IMR-90 (cell line): ENCODE results near the gene DNM2. TPM values are rescaled to one million over a fixed set of nuclear protein-coding genes. Genes with fewer than 3 reads are reported as not detected.

Experiments used
- ATAC-seq: fragments of 200-7000 bp; cut with Tn5 transposase; 2 replicates; pipeline ENCODE4 v1.9.1; 2020; ENCODE audit warnings: low read depth, mild to moderate bottlenecking, moderate library complexity
- BruUV-seq: library from RNA; stranded (reverse); fragments of 400-500 nt; replicated peaks from 2 replicates; lab custom pipeline; 2021; lab: Mats Ljungman, UMichigan
- CTCF ChIA-PET: fragments of 300-600 bp; formaldehyde crosslinking; extraction: SDS; loops from one replicate; lab custom pipeline; 2021; ENCODE audit warnings: antibody characterized with exemption; lab: Yijun Ruan, JAX
- POLR2A ChIA-PET: fragments of 300-600 bp; sonication (Branson Sonifier 250); formaldehyde crosslinking; loops from one replicate; lab custom pipeline; 2022; ENCODE audit warnings: antibody characterized with exemption; ENCODE audit not compliant: unreplicated experiment; lab: Charles Lee
- DNase-seq: peaks from one replicate; pipeline ENCODE4 v3.0.0; 2013
- H2AFZ ChIP-seq: replicated peaks from 2 replicates; pipeline ENCODE3; 2013; ENCODE audit warnings: low read length, mild to moderate bottlenecking; ENCODE audit not compliant: poor library complexity
- H2AK5ac ChIP-seq: 2 replicates; pipeline ENCODE4 v1.6.1; 2013; ENCODE audit warnings: low read depth, low read length, inconsistent platforms
- H2AK9ac ChIP-seq: replicated peaks from 2 replicates; pipeline ENCODE3; 2013; ENCODE audit warnings: mild to moderate bottlenecking, low read depth, low read length, moderate library complexity; ENCODE audit not compliant: poor library complexity
- H2BK120ac ChIP-seq: 2 replicates; pipeline ENCODE4 v1.6.1; 2013; ENCODE audit warnings: low read depth, low read length, inconsistent platforms
- H2BK15ac ChIP-seq: 3 replicates; pipeline ENCODE4 v1.6.1; 2013; ENCODE audit warnings: low read depth, low read length, inconsistent platforms
- H2BK20ac ChIP-seq: 2 replicates; pipeline ENCODE4 v1.6.1; 2013; ENCODE audit warnings: low read depth, mild to moderate bottlenecking, inconsistent platforms, low read length, moderate library complexity
- H2BK5ac ChIP-seq: 2 replicates; pipeline ENCODE4 v1.6.1; 2013; ENCODE audit warnings: mild to moderate bottlenecking, low read depth, low read length, inconsistent platforms; ENCODE audit not compliant: poor library complexity, severe bottlenecking
- H3K14ac ChIP-seq: replicated peaks from 2 replicates; pipeline ENCODE4 v1.6.1; 2013; ENCODE audit warnings: low read depth, low read length, inconsistent platforms
- H3K18ac ChIP-seq: 2 replicates; pipeline ENCODE4 v1.6.1; 2013; ENCODE audit warnings: low read depth, low read length, control low read depth
- H3K23ac ChIP-seq: 2 replicates; pipeline ENCODE4 v1.6.1; 2013; ENCODE audit warnings: low read depth, low read length, inconsistent platforms
- H3K27ac ChIP-seq: 2 replicates; pipeline ENCODE4 v1.5.1; 2013; ENCODE audit warnings: mild to moderate bottlenecking, control low read depth, low read length; ENCODE audit not compliant: insufficient read depth
- H3K27me3 ChIP-seq: 2 replicates; pipeline ENCODE4 v1.6.1; 2013; ENCODE audit warnings: low read length; ENCODE audit not compliant: control insufficient read depth, insufficient read depth
- H3K36me3 ChIP-seq: 2 replicates; pipeline ENCODE4 v1.6.1; 2013; ENCODE audit warnings: low read length, mixed read lengths; ENCODE audit not compliant: control insufficient read depth, insufficient read depth
- H3K4ac ChIP-seq: 2 replicates; pipeline ENCODE4 v1.6.1; 2013; ENCODE audit warnings: low read depth, low read length, inconsistent platforms
- H3K4me1 ChIP-seq: 2 replicates; pipeline ENCODE4 v1.6.1; 2013; ENCODE audit warnings: low read length, mixed read lengths; ENCODE audit not compliant: control insufficient read depth, insufficient read depth
- H3K4me2 ChIP-seq: 2 replicates; pipeline ENCODE4 v1.6.1; 2013; ENCODE audit warnings: low read depth, mild to moderate bottlenecking, control low read depth, low read length, moderate library complexity
- H3K4me3 ChIP-seq: 2 replicates; pipeline ENCODE4 v1.5.1; 2013; ENCODE audit warnings: low read depth, mild to moderate bottlenecking, control low read depth, low read length, moderate library complexity; ENCODE audit not compliant: insufficient read depth
- H3K56ac ChIP-seq: 2 replicates; pipeline ENCODE4 v1.6.1; 2013; ENCODE audit warnings: low read length, inconsistent platforms; ENCODE audit not compliant: insufficient read depth; ENCODE audit errors: extremely low read depth
- H3K79me1 ChIP-seq, 2 experiments: 2 replicates each; pipeline ENCODE4 v1.6.1; 2013; ENCODE audit warnings: low read length in 2 of 2, inconsistent platforms in 1 of 2, low read depth in 1 of 2
- H3K9ac ChIP-seq: 2 replicates; pipeline ENCODE4 v1.6.1; 2013; ENCODE audit warnings: low read depth, low read length, control low read depth
- H3K9me1 ChIP-seq: 2 replicates; pipeline ENCODE4 v1.6.1; 2013; ENCODE audit warnings: low read length, inconsistent platforms; ENCODE audit not compliant: insufficient read depth
- H3K9me3 ChIP-seq: 2 replicates; pipeline ENCODE4 v1.6.1; 2013; ENCODE audit warnings: low read length; ENCODE audit not compliant: control insufficient read depth, insufficient read depth
- H4K20me1 ChIP-seq: 2 replicates; pipeline ENCODE4 v1.6.1; 2013; ENCODE audit warnings: low read length, inconsistent platforms; ENCODE audit not compliant: insufficient read depth
- H4K5ac ChIP-seq: 2 replicates; pipeline ENCODE4 v1.6.1; 2013; ENCODE audit warnings: mild to moderate bottlenecking, low read depth, low read length, control low read depth
- H4K8ac ChIP-seq, 2 experiments: 2 replicates each; pipeline ENCODE4 v1.6.1; 2013; ENCODE audit warnings: low read depth in 2 of 2, low read length in 2 of 2, control low read depth in 1 of 2, inconsistent platforms in 1 of 2
- H4K91ac ChIP-seq: 2 replicates; pipeline ENCODE4 v1.6.1; 2013; ENCODE audit warnings: low read depth, low read length, inconsistent platforms; ENCODE audit not compliant: insufficient read depth
- CEBPB ChIP-seq: IDR thresholded peaks from 2 replicates; pipeline ENCODE4 v1.6.1; 2012; ENCODE audit warnings: low read depth, low read length, improper control_type of control experiment
- CHD1 ChIP-seq: IDR thresholded peaks from 2 replicates; pipeline ENCODE4 v1.6.1; 2012; ENCODE audit warnings: low read depth, low read length, improper control_type of control experiment
- FOS ChIP-seq: fragments of 150-350 bp; IDR thresholded peaks from 2 replicates; pipeline ENCODE4 v1.6.1; 2016; ENCODE audit warnings: low read depth, low read length
- MXI1 ChIP-seq: IDR thresholded peaks from 2 replicates; pipeline ENCODE4 v1.6.1; 2012; ENCODE audit warnings: low read depth, mild to moderate bottlenecking, low read length, moderate library complexity, borderline replicate concordance
- NFE2L2 ChIP-seq: fragments of 150-350 bp; IDR thresholded peaks from 2 replicates; pipeline ENCODE4 v1.6.1; 2016; ENCODE audit warnings: low read depth, mild to moderate bottlenecking, low read length
- RFX5 ChIP-seq: IDR thresholded peaks from 2 replicates; pipeline ENCODE4 v1.8.0; 2012; ENCODE audit warnings: low read depth, mild to moderate bottlenecking, low read length, moderate library complexity
- WGBS, 2 experiments: methylation state at CpG; one replicate each; pipeline versions ENCODE4 v1.1.5 to v1.1.7; 2013; ENCODE audit warnings: missing lambda C conversion rate in 2 of 2; ENCODE audit not compliant: insufficient read length in 1 of 2; ENCODE audit errors: extremely low coverage in 2 of 2; 5-methylcytosine and 5-hydroxymethylcytosine counted together
- dilution Hi-C: fragments of 300-500 bp; cut with HindIII; formaldehyde crosslinking; loops from one replicate; pipeline ENCODE4 v1.14.3; 2018; ENCODE audit warnings: low sequenced_read_pairs; ENCODE audit not compliant: unreplicated experiment
- in situ Hi-C: fragments of 300-500 bp; cut with MboI; formaldehyde crosslinking; loops from 3 replicates; pipeline ENCODE4 v1.14.3; 2019; ENCODE audit warnings: low sequenced_read_pairs, inconsistent platforms, mixed read lengths
- intact Hi-C: fragments of 100-400 bp; cut with micrococcal nuclease; formaldehyde crosslinking; loops from 2 replicates; pipeline ENCODE4 v1.10.0; 2022
- polyA plus RNA-seq, 3 experiments: library from polyadenylated mRNA; depleted of rRNA; stranded (reverse); fragments of >200 nt; gene quantifications; 2 replicates each; pipeline ENCODE4 v1.2.3, GENCODE V29; 2012; ENCODE audit warnings: low replicate concordance in 1 of 3
- total RNA-seq: library from RNA; depleted of rRNA; stranded (reverse); fragments of >200 nt; gene quantifications from 2 replicates; pipeline ENCODE4 v1.2.3, GENCODE V29; 2012
- TF ChIP-seq, protein P1 (sequence below): conservative IDR thresholded peaks from 2 replicates; pipeline ENCODE4 v1.5.1; 2012; ENCODE audit warnings: mild to moderate bottlenecking, low read depth, low read length, improper control_type of control experiment
- TF ChIP-seq, protein P2 (sequence below): fragments of 150-350 bp; IDR thresholded peaks from 2 replicates; pipeline ENCODE4 v1.6.1; 2017; ENCODE audit warnings: mild to moderate bottlenecking, antibody characterized with exemption, low read length, low read depth

The DNM2 gene
- total and polyA plus RNA-seq, 2 of the 4 experiments (the other 2 are of a cell fraction): 55.6 to 74.2 TPM

DNA sequence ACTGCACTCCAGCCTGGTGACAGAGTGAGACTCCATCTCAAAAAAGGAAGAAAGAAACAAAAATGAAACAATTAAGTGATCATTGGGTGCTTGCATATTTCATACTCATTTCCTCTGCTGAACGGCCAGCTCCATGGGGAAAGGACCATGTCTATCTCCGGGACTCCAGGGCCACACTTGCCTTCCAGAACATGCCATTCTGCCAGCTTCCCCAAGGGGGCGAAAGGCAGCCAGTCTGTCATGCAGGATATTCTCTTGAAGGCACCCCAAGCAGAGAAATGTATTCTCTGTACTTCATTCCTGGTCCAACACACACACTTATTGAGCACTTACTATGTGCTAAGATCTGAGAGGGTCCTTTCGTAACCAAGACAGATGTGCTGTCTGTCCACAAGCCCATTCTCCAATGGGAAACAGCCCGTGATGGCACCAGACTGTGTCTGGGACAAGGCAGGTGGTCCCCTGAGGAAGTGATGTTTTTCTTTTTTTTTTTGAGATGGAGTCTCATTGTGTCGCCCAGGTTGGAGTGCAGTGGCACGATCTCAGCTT, 143.3 kb downstream of the DNM2 start:
- H3K4ac ChIP-seq: no peak overlapping the region
- H3K9ac ChIP-seq: no peak overlapping the region
- BruUV-seq: no TSS peak
- no peak overlapping the region for H2BK15ac ChIP-seq
- dilution Hi-C loops (no loop called here), in situ Hi-C loops (no loop called here), intact Hi-C loops (no loop called here)
- no peak overlapping the region for H4K8ac ChIP-seq
- no peak overlapping the region for H2AK5ac ChIP-seq
- H3K23ac ChIP-seq: no peak overlapping the region
- peaks cover 14% of the 10 kb centered on the region; the same call in 1 of the 2 replicates for H3K9me1 ChIP-seq
- no peaks in the 10 kb centered on the region for H3K9me3 ChIP-seq
- CTCF ChIA-PET: interaction anchor here (1.0 to 1.2 kb wide), 2 partner anchors 10 to 25 kb away, joined by 6 to 7 read pairs; partner anchors contain the start of gene TMED1
- H4K5ac ChIP-seq: no peak overlapping the region
- H3K4me3 ChIP-seq: no peak overlapping the region
- POLR2A ChIA-PET: no interaction called here
- H3K79me1 ChIP-seq: peaks cover 0 to 3% of the 10 kb centered on the region in 2 experiments; a peak in 1 of 4 replicates
- H2BK5ac ChIP-seq: no peak overlapping the region
- H2BK120ac ChIP-seq: no peak overlapping the region
- no peak overlapping the region for H3K18ac ChIP-seq
- TF ChIP-seq, protein P1, sequence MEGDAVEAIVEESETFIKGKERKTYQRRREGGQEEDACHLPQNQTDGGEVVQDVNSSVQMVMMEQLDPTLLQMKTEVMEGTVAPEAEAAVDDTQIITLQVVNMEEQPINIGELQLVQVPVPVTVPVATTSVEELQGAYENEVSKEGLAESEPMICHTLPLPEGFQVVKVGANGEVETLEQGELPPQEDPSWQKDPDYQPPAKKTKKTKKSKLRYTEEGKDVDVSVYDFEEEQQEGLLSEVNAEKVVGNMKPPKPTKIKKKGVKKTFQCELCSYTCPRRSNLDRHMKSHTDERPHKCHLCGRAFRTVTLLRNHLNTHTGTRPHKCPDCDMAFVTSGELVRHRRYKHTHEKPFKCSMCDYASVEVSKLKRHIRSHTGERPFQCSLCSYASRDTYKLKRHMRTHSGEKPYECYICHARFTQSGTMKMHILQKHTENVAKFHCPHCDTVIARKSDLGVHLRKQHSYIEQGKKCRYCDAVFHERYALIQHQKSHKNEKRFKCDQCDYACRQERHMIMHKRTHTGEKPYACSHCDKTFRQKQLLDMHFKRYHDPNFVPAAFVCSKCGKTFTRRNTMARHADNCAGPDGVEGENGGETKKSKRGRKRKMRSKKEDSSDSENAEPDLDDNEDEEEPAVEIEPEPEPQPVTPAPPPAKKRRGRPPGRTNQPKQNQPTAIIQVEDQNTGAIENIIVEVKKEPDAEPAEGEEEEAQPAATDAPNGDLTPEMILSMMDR: peak; percentile 38; the same call in 1 of the 2 replicates
- TF ChIP-seq, protein P2, sequence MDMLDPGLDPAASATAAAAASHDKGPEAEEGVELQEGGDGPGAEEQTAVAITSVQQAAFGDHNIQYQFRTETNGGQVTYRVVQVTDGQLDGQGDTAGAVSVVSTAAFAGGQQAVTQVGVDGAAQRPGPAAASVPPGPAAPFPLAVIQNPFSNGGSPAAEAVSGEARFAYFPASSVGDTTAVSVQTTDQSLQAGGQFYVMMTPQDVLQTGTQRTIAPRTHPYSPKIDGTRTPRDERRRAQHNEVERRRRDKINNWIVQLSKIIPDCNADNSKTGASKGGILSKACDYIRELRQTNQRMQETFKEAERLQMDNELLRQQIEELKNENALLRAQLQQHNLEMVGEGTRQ: no peak
- TF ChIP-seq MXI1 (no peak), RFX5 (no peak), CHD1 (no peak), FOS (no peak), CEBPB (no peak), NFE2L2 (no peak)
- no peaks in the 10 kb centered on the region for H3K36me3 ChIP-seq
- no peaks in the 10 kb centered on the region for H4K20me1 ChIP-seq
- no peaks in the 10 kb centered on the region for H3K27me3 ChIP-seq
- H4K91ac ChIP-seq: no peak overlapping the region
- DNase-seq (no peak), ATAC-seq (peak; percentile 24; the same call in 1 of the 2 replicates)
- H3K4me1 ChIP-seq: peaks cover 3% of the 10 kb centered on the region
- no peak overlapping the region for H2AK9ac ChIP-seq
- peak overlapping the region; percentile 63 for H2AFZ ChIP-seq
- no CpG with 5 or more reads among the region's 7 CpGs for WGBS, 2 experiments
- H3K27ac ChIP-seq: no peak overlapping the region
- H3K4me2 ChIP-seq: no peak overlapping the region
- no peak overlapping the region for H3K56ac ChIP-seq
- no peak overlapping the region for H2BK20ac ChIP-seq
- no peak overlapping the region for H3K14ac ChIP-seq
